GM19467 (cell line): ENCODE results near the gene YRDC.

Experiments
- ATAC-seq: cut with Tn5 transposase; IDR thresholded peaks from one replicate; pipeline ENCODE4 v1.9.1; 2021; ENCODE audit warnings: mild to moderate bottlenecking, moderate library complexity; ENCODE audit not compliant: unreplicated experiment

The YRDC gene

GRCh38 chr1:37807555-37808368 lies at the start of gene YRDC, which contains the start of gene C1orf122:
TSS of gene YRDC (minus strand) at chr1:37808208. CDS start at chr1:37808180, 28 bp downstream.
TSS of gene C1orf122 (plus strand) at chr1:37807790. CDS start at chr1:37808405, 615 bp downstream.
- ATAC-seq: peak; percentile 90

GRCh38 chr1:37854406-37854805 lies 46.4 kb upstream of the YRDC start:
- ATAC-seq: no peak

- no peak for ATAC-seq
Observed at GRCh38 chr1:37853157-37853556, 45.1 kb upstream of the YRDC start.

- ATAC-seq: no peak
Observed at GRCh38 chr1:37851782-37852210, 43.8 kb upstream of the YRDC start.

- ATAC-seq: no peak
Observed at GRCh38 chr1:37851262-37851661, 43.3 kb upstream of the YRDC start.

GRCh38 chr1:37850352-37850955 lies 42.4 kb upstream of the YRDC start:
- no peak for ATAC-seq

GRCh38 chr1:37849480-37849879 lies 41.5 kb upstream of the YRDC start:
- ATAC-seq: no peak

GRCh38 chr1:37846647-37847339 lies 38.8 kb upstream of the YRDC start:
- no peak for ATAC-seq

GRCh38 chr1:37845786-37846185 lies 37.8 kb upstream of the YRDC start:
- no peak for ATAC-seq

- no peak for ATAC-seq
Observed at GRCh38 chr1:37845049-37845646, 37.1 kb upstream of the YRDC start.

GRCh38 chr1:37844536-37844935 lies 36.5 kb upstream of the YRDC start:
- ATAC-seq: no peak

- no peak for ATAC-seq
Observed at GRCh38 chr1:37841652-37842051, 33.6 kb upstream of the YRDC start.

GRCh38 chr1:37840711-37841110 lies 32.7 kb upstream of the YRDC start:
- no peak for ATAC-seq

GRCh38 chr1:37839676-37840075 lies 31.7 kb upstream of the YRDC start:
- no peak for ATAC-seq

GRCh38 chr1:37836788-37837187 lies 28.8 kb upstream of the YRDC start:
- ATAC-seq: no peak

GRCh38 chr1:37831809-37832208 lies 23.8 kb upstream of the YRDC start:
- no peak for ATAC-seq

- ATAC-seq: no peak
Observed at GRCh38 chr1:37831109-37831508, 23.1 kb upstream of the YRDC start.

GRCh38 chr1:37828410-37829074 lies 20.5 kb upstream of the YRDC start:
- no peak for ATAC-seq

- ATAC-seq: no peak
Observed at GRCh38 chr1:37825506-37825905, 17.5 kb upstream of the YRDC start.

- ATAC-seq: no peak
Observed at GRCh38 chr1:37824001-37824400, 16.0 kb upstream of the YRDC start.
